ENCODE data around the gene NR1D1.

NR1D1 gene

DNA sequence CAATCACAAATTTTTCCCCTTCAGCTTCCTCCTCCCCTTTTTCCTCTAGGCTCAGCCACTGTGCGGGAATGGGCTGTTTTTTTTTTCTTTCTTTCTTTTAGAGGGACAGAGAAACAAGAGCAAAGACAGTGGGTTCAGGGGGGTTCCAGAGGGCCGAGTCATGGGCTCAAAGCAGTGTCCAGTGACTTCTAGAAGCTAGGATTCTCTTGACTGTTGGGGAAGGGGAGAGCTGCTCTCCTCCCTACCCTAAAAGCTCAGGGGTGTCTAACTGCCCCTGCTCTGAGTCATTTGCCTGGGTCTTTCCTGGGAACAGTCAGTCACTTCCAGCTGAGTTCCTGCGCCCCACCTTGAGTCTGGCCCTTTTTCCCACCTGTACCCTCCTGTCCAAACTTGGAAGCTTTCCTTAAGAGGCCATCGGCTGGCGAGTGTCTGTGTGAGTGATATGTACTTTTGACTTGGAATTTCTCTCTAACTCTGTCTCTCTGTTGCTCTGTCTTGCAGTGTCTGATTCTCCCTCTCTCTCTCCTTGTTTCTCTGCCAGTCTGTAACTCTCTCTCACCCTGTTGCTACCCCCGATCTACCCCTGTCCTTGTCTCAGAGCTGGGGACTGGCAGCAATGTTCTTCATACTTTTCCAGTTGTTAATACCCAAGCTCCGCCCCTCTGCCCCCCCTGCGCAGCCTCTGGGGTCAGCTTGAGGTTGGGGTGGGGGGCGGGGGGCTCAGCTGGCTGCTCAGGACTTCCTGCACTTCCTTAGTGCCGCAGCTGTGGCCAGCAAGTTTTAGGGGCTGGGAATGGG is 35.2 kb downstream of the NR1D1 start:
- ChIA-PET CTCF (interaction anchor here (0.6 to 4.3 kb wide), 5 partner anchors 11 to 103 kb away, joined by 3 to 45 read pairs (median 4); no protein-coding TSS in a partner anchor), POLR2A (interaction anchor here (0.9 to 5.9 kb wide), 6 partner anchors 8 to 58 kb away, joined by 3 to 51 read pairs (median 7); partner anchors contain the start of genes MED24 and NR1D1)
- TF ChIP-seq LEF1 (IDR thresholded peaks at IDR 0.05; ENCODE audit: borderline replicate concordance) (no peak), HDGF (IDR thresholded peaks at IDR 0.05; ENCODE audit: borderline replicate concordance) (no peak), L3MBTL2 (conservative IDR thresholded peaks at IDR 0.05) (no peak), NFRKB (IDR thresholded peaks at IDR 0.05) (no peak), SUZ12 (IDR thresholded peaks at IDR 0.05) (no peak), ELF4 (IDR thresholded peaks at IDR 0.05) (no peak), FOXM1 (IDR thresholded peaks at IDR 0.05; ENCODE audit: borderline replicate concordance) (no peak), BHLHE40 (IDR thresholded peaks at IDR 0.05; ENCODE audit: borderline replicate concordance) (no peak), ZNF384 (IDR thresholded peaks at IDR 0.05) (no peak), TARDBP (IDR thresholded peaks at IDR 0.05) (no peak), FOXA1 (IDR thresholded peaks at IDR 0.05) (no peak), SP1 (IDR thresholded peaks at IDR 0.05) (no peak), PKNOX1 (IDR thresholded peaks at IDR 0.05) (no peak), CTBP1 (IDR thresholded peaks at IDR 0.05; ENCODE audit: borderline replicate concordance) (no peak), FOXK2 (IDR thresholded peaks at IDR 0.05) (no peak), ARNT (IDR thresholded peaks at IDR 0.05) (no peak)
- DNase-seq (ENCODE audit: extremely low spot score): no peak

DNA sequence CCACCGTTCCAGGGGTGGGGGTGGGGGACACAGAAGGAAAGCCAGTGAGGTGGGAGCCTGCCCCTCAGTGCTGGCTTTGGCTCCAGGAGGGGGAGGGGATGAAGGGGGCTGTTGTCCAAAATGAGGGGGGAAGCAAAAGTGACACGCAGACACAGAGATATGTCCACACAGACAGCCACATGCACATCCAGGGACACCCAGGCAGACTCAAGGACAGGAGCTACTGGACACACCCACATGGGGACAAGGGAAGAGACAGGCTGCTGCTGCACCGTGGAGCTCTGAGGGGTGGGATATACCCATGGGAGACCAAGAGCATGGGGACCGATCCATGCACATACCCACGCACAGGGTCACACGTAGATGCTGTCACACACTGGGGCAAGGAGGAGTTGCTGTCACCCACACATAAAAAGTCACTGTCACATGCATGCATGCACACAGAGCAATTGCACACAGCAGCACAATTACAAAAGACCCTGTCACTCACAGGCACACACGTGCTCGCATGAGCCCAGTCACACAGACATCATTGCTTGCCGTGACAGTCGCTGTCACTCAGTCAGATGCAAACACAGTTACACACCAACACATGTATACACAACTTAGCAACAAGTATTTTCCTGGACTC is 36.4 kb downstream of the NR1D1 start:
- ChIA-PET POLR2A (interaction anchor here (1.1 to 5.9 kb wide), 7 partner anchors 9 to 60 kb away, joined by 3 to 51 read pairs (median 8); partner anchors contain the start of genes MED24 and NR1D1), CTCF (interaction anchor here (0.6 to 4.3 kb wide), 5 partner anchors 12 to 104 kb away, joined by 3 to 45 read pairs (median 4); no protein-coding TSS in a partner anchor)
- TF ChIP-seq FOXK2 (IDR thresholded peaks at IDR 0.05) (no peak), FOXA1 (IDR thresholded peaks at IDR 0.05) (no peak), NFRKB (IDR thresholded peaks at IDR 0.05) (no peak), PKNOX1 (IDR thresholded peaks at IDR 0.05) (peak; percentile 81)
- DNase-seq (ENCODE audit: extremely low spot score): no peak

- peak; percentile 15 for DNase-seq (ENCODE audit: extremely low spot score)
- POLR2A ChIA-PET: interaction anchor here (1.2 to 5.9 kb wide), 4 partner anchors 9 to 38 kb away, joined by 4 to 51 read pairs (median 10); partner anchors contain the start of gene MED24
Measured at GRCh38 chr17:40063187-40063771, 37.1 kb downstream of the NR1D1 start.

GRCh38 chr17:40062329-40063186 is 37.8 kb downstream of the NR1D1 start, which contains the start of gene THRA:
TSS of gene THRA (plus strand) at chr17:40062965. CDS start at chr17:40074489, 11,524 bp downstream.
- DNase-seq (ENCODE audit: extremely low spot score): peak; percentile 71
- peak; percentile 52; the same call in 1 of the 2 replicates for TF ChIP-seq FOXM1 (IDR thresholded peaks at IDR 0.05; ENCODE audit: borderline replicate concordance)
- TF ChIP-seq SUZ12 (IDR thresholded peaks at IDR 0.05): no peak
- POLR2A ChIA-PET: interaction anchor here (0.9 to 5.9 kb wide), 5 partner anchors 9 to 38 kb away, joined by 3 to 51 read pairs (median 10); partner anchors contain the start of gene MED24
- CTCF ChIA-PET: interaction anchor here (0.6 to 1.8 kb wide), 4 partner anchors 11 to 52 kb away, joined by 3 to 5 read pairs (median 3); no protein-coding TSS in a partner anchor

More at GRCh38 chr17:40063187-40063771, 37.1 kb downstream of the NR1D1 start:
- CTCF ChIA-PET: interaction anchor here (0.6 to 4.3 kb wide), 5 partner anchors 10 to 51 kb away, joined by 3 to 45 read pairs (median 3); no protein-coding TSS in a partner anchor
- TF ChIP-seq PKNOX1 (IDR thresholded peaks at IDR 0.05) (no peak), BHLHE40 (IDR thresholded peaks at IDR 0.05; ENCODE audit: borderline replicate concordance) (no peak), FOXM1 (IDR thresholded peaks at IDR 0.05; ENCODE audit: borderline replicate concordance) (no peak)

DNA sequence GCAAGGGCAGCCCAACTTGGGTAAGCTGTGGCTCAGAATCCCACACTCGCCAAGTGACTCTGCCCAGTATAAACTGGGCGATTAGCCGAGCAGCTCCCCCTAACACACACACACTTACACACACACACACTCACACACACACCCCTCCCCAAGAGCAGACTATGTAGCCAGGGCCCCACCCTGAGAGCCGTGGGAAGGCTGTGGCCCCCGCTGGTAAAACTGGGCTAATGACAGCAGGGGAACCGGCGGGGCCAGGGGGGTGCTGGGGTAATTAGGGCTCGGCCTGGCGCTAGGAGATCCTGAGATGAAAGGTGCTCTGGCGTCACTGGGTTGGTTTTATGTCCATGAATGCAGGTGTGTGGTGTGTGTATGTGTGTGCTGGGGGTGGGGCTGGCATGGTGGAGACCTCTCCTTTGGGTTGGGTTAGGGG is 38.8 kb downstream of the NR1D1 start:
- TF ChIP-seq ELF4 (IDR thresholded peaks at IDR 0.05) (no peak), SP1 (IDR thresholded peaks at IDR 0.05) (no peak), NFRKB (IDR thresholded peaks at IDR 0.05) (no peak), TARDBP (IDR thresholded peaks at IDR 0.05) (no peak), ZNF384 (IDR thresholded peaks at IDR 0.05) (no peak), ARNT (IDR thresholded peaks at IDR 0.05) (no peak), FOXM1 (IDR thresholded peaks at IDR 0.05; ENCODE audit: borderline replicate concordance) (no peak), FOXA1 (IDR thresholded peaks at IDR 0.05) (no peak), CTBP1 (IDR thresholded peaks at IDR 0.05; ENCODE audit: borderline replicate concordance) (no peak), FOXK2 (IDR thresholded peaks at IDR 0.05) (no peak), LEF1 (IDR thresholded peaks at IDR 0.05; ENCODE audit: borderline replicate concordance) (no peak), SUZ12 (IDR thresholded peaks at IDR 0.05) (no peak), HDGF (IDR thresholded peaks at IDR 0.05; ENCODE audit: borderline replicate concordance) (no peak), BHLHE40 (IDR thresholded peaks at IDR 0.05; ENCODE audit: borderline replicate concordance) (no peak), PKNOX1 (IDR thresholded peaks at IDR 0.05) (no peak), L3MBTL2 (conservative IDR thresholded peaks at IDR 0.05) (no peak)
- ChIA-PET POLR2A (interaction anchor here (0.9 kb wide), 1 partner anchor 14 kb away, joined by 3 read pairs; no protein-coding TSS in a partner anchor), CTCF (interaction anchor here (0.6 to 1.8 kb wide), 4 partner anchors 12 to 54 kb away, joined by 3 to 5 read pairs (median 3); no protein-coding TSS in a partner anchor)
- no peak for DNase-seq (ENCODE audit: extremely low spot score)
